ENCODE measurements around the gene PAK5. TPM values are rescaled to one million over a fixed set of nuclear protein-coding genes. Genes with fewer than 3 reads are reported as not detected.

PAK5 gene
- total RNA-seq, 1 experiment from 2014 or later = not detected

DNA sequence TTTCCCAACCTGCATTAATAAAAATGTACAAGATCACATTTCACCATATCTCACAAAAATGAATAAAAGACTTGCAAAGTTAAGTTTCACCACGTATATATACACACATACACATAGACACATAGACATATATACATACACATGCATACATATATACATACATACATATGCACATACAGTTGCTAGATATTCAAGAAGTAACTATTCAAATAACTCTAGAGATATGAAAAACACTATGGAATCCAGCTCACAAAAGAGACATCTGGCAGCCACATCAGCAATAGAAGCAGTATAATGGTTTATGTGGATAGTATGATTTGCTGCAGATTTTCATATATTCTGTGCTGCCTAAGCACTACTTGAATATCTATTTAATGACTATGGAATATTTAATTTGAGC is 28.1 kb downstream of the PAK5 start:
- no peak for TF ChIP-seq TCF7L2 (IDR thresholded peaks at IDR 0.05; ENCODE audit: borderline replicate concordance, extremely low read depth, insufficient read depth, insufficient read length)
- TF ChIP-seq ZFX (IDR thresholded peaks at IDR 0.05) = no peak
- no peak overlapping the region for H3K4me3 ChIP-seq (replicated peaks in 1 of 2; ENCODE audit: low read depth in 1 of 2, low read length in 2 of 2)
- no peak overlapping the region for H3K9ac ChIP-seq (ENCODE audit: low read length)
- no peak overlapping the region for H3K4me2 ChIP-seq (ENCODE audit: low read length)
- intact Hi-C loops (cut with micrococcal nuclease) = no loop called here
- H3K36me3 ChIP-seq (ENCODE audit: control insufficient read depth in 1 of 2, insufficient read depth in 2 of 2, low read length in 2 of 2) = no peaks in the 10 kb centered on the region
- H3K79me2 ChIP-seq (ENCODE audit: insufficient read depth, low read length) = no peaks in the 10 kb centered on the region
- H3K9me2 ChIP-seq (ENCODE audit: insufficient read depth) = no peaks in the 10 kb centered on the region
- BruUV-seq (replicated peaks) = no TSS peak
- ChIA-PET CTCF (no interaction called here), RAD21 (ENCODE audit: low non-redundant PET in 1 of 2, low total read pairs in 2 of 2, uncharacterized antibody in 2 of 2, unreplicated experiment in 2 of 2) (no interaction called here), POLR2A (no interaction called here)
- H3K27ac ChIP-seq (ENCODE audit: low read depth, low read length) = no peak overlapping the region
- no peaks in the 10 kb centered on the region for H3K9me3 ChIP-seq (ENCODE audit: control insufficient read depth in 1 of 2, insufficient read depth in 1 of 2, low read depth in 1 of 2, low read length in 2 of 2)
- peaks cover 10% of the 10 kb centered on the region for H3K27me3 ChIP-seq (ENCODE audit: insufficient read depth, low read length)
- H4K20me1 ChIP-seq (ENCODE audit: insufficient read depth) = no peaks in the 10 kb centered on the region
- DNase-seq (ENCODE audit: low read depth, low spot score) (no peak), ATAC-seq (no peak)
- no peak overlapping the region for H2AFZ ChIP-seq (ENCODE audit: low read depth, low read length, poor library complexity, severe bottlenecking)
- H3K4me1 ChIP-seq (ENCODE audit: control insufficient read depth in 1 of 2, insufficient read depth in 2 of 2, low read length in 2 of 2) = no peaks in the 10 kb centered on the region

DNA sequence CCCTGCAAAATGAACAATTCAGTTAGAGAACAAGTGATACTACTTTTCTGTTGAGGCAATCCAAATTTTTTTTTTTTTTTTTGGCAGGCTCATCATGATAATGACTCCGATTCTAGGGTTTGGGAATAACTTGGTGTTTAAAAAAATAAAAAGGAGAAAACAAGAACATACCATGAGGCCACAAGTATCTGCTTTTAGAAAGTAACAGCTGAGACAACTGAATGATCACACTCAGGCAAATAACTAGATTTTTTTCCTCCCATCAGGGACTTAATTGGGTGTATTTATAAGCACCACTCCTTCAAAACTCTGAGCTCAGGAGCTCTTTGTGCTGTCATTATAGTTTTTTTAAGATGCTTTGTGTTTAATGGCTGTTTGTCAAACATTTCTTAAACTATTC is 29.6 kb downstream of the PAK5 start:
- Histone ChIP-seq H3K4me1 (ENCODE audit: control insufficient read depth in 1 of 2, insufficient read depth in 2 of 2, low read length in 2 of 2) (no peaks in the 10 kb centered on the region), H3K27me3 (ENCODE audit: insufficient read depth, low read length) (peaks cover 10% of the 10 kb centered on the region), H3K36me3 (ENCODE audit: control insufficient read depth in 1 of 2, insufficient read depth in 2 of 2, low read length in 2 of 2) (no peaks in the 10 kb centered on the region), H3K9me3 (ENCODE audit: control insufficient read depth in 1 of 2, insufficient read depth in 1 of 2, low read depth in 1 of 2, low read length in 2 of 2) (no peaks in the 10 kb centered on the region), H3K9me2 (ENCODE audit: insufficient read depth) (no peaks in the 10 kb centered on the region; the same call in 1 of the 2 replicates), H4K20me1 (ENCODE audit: insufficient read depth) (no peaks in the 10 kb centered on the region), H2AFZ (ENCODE audit: low read depth, low read length, poor library complexity, severe bottlenecking) (no peak overlapping the region), H3K4me3 (replicated peaks in 1 of 2; ENCODE audit: low read depth in 1 of 2, low read length in 2 of 2) (no peak overlapping the region), H3K79me2 (ENCODE audit: insufficient read depth, low read length) (no peaks in the 10 kb centered on the region), H3K4me2 (ENCODE audit: low read length) (no peak overlapping the region), H3K9ac (ENCODE audit: low read length) (no peak overlapping the region), H3K27ac (ENCODE audit: low read depth, low read length) (no peak overlapping the region)
- RAD21 ChIA-PET (ENCODE audit: low non-redundant PET in 1 of 2, low total read pairs in 2 of 2, uncharacterized antibody in 2 of 2, unreplicated experiment in 2 of 2) = no interaction called here
- ATAC-seq (no peak), DNase-seq (ENCODE audit: low read depth, low spot score) (no peak)
- POLR2A ChIA-PET = no interaction called here
- TF ChIP-seq, protein P1, sequence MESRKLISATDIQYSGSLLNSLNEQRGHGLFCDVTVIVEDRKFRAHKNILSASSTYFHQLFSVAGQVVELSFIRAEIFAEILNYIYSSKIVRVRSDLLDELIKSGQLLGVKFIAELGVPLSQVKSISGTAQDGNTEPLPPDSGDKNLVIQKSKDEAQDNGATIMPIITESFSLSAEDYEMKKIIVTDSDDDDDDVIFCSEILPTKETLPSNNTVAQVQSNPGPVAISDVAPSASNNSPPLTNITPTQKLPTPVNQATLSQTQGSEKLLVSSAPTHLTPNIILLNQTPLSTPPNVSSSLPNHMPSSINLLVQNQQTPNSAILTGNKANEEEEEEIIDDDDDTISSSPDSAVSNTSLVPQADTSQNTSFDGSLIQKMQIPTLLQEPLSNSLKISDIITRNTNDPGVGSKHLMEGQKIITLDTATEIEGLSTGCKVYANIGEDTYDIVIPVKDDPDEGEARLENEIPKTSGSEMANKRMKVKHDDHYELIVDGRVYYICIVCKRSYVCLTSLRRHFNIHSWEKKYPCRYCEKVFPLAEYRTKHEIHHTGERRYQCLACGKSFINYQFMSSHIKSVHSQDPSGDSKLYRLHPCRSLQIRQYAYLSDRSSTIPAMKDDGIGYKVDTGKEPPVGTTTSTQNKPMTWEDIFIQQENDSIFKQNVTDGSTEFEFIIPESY (IDR thresholded peaks at IDR 0.05; ENCODE audit: extremely low read depth, insufficient replicate concordance, low read length) = no peak
- TF ChIP-seq ELF1 (IDR thresholded peaks at IDR 0.05; ENCODE audit: borderline replicate concordance, low read depth) (no peak), SP1 (IDR thresholded peaks at IDR 0.05; ENCODE audit: low read depth) (no peak), SRF (IDR thresholded peaks at IDR 0.05; ENCODE audit: low read depth) (no peak), JUND (IDR thresholded peaks at IDR 0.05) (no peak), YY1 (IDR thresholded peaks at IDR 0.05; ENCODE audit: extremely low read depth, insufficient replicate concordance, low read depth, low read length) (no peak), POLR2AphosphoS5 (IDR thresholded peaks at IDR 0.05; ENCODE audit: low read depth, low read length) (no peak)
- BruUV-seq (replicated peaks) = no TSS peak
- intact Hi-C loops (cut with micrococcal nuclease) = no loop called here
- CTCF ChIA-PET = no interaction called here
